Measurements from ENCODE around the gene HIC2.
"Not testable (repeated sequence)": the region's sequence is repeated elsewhere in the genome, so short reads cannot be mapped to it uniquely, and the experiment has no call there.

Gene HIC2

GRCh38 chr22:21490556-21490955 lies 73.4 kb downstream of the HIC2 start:
- in situ Hi-C loops (cut with HindIII; ENCODE audit: low sequenced_read_pairs): not testable (repeated sequence)

GRCh38 chr22:21492271-21492670 lies 75.1 kb downstream of the HIC2 start:
- in situ Hi-C loops (cut with HindIII; ENCODE audit: low sequenced_read_pairs): not testable (repeated sequence)

DNA sequence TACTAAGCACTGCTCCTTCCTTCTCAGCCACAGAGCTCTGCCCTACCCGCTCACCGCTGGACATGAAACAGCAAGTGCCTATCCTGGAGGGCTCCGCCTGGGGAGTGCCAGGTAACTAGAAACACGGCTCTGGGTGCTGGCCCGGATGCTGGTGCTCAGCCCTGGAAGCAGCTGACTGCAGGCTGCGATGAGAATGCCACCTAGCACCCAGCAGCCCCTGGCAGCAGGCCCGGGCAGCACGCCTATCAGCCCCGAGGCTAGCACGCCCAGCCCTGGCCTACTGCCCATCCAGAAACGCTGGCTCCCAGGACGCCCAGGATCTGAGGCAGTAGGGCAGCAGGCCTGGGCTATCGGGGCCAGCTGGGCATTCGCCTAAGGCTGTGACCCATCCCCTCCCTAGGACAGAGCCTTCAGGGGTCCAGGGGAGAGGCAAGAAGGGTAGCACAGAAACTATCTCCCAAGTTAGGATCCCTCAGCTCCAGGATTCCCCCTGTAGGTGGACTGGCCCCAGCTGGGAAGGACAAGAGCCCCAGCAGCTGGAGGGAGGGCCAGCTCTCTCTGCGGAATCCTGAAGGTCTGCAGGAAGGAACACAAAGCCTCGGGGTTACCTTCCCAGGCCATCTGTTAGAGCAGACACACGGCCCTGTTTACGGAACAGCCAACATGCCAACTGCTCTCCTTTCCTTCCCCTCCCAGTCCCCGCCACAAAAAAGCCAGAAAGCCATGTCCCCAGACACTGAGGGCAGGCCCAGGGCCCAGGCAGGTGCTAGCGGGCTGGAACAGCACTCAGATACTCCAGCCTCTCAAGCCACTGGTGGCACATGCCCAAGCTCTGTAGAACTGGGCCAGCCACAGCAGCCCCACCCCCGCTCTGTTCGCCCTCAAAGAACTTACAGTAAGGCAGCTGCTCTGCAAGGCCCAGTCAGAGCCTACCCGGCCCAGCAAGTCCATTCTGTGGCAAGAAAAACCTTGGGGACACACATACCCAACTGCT lies 76.9 kb downstream of the HIC2 start:
- in situ Hi-C loops (cut with HindIII; ENCODE audit: low sequenced_read_pairs): not testable (repeated sequence)

- in situ Hi-C loops (cut with HindIII; ENCODE audit: low sequenced_read_pairs): not testable (repeated sequence)
Measured at GRCh38 chr22:21497984-21498383, 80.8 kb downstream of the HIC2 start.

DNA sequence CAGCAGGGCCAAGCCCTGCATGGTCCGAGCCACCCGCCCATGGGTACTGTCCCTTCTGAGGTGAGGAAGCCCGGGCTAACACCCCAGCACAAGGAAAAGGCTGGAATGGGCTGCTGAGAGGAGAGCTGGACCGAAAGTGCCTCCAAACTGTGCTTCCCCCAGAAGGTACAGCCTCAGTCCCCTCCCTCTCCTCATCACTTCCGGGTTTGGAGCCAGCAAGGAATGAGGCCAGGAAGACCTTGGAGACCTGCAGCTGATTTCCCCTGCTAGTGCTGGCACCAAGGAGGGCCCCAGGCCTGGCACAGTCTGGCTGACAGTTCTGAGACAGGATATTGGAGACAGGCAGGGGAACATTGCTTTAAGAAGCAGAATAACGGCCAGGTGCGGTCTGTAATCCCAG lies 81.3 kb downstream of the HIC2 start:
- in situ Hi-C loops (cut with HindIII; ENCODE audit: low sequenced_read_pairs): not testable (repeated sequence)

GRCh38 chr22:21499623-21500506 lies 82.7 kb downstream of the HIC2 start:
- in situ Hi-C loops (cut with HindIII; ENCODE audit: low sequenced_read_pairs): not testable (repeated sequence)
